ENCODE data around the gene NHS.

Gene NHS

DNA sequence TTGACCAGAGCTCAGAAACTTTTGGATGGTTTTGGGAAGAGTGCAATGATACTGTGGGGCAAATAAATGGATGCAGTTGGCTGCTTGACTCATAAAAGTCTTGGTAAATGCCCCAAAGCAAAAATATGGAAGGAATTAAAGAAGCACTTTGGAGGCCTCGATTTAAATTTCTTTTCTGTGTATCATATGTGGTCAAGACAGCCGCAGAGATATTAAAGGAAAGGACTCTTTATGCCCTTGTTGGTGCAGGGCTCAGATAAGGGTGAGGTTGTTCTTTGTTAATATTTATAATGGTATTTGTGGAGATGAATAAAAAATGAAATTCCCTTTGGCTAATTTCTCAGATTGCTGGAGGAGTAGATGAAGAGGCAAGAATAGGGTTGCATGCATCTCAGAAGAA, 90.2 kb downstream of the NHS start:
- TF ChIP-seq FOXP2 (optimal IDR thresholded peaks at IDR 0.05; ENCODE audit: borderline replicate concordance, extremely low read depth, extremely low read length, insufficient read depth), result no peak
- TF ChIP-seq TAF1 (IDR thresholded peaks at IDR 0.05; ENCODE audit: borderline replicate concordance, insufficient read depth, low read length), result no peak
- TF ChIP-seq SIN3A (IDR thresholded peaks at IDR 0.05; ENCODE audit: borderline replicate concordance, insufficient read depth, low read length), result no peak
- no peak for TF ChIP-seq POLR2AphosphoS5 (IDR thresholded peaks at IDR 0.05; ENCODE audit: low read depth, low read length)
- TF ChIP-seq, protein P1, sequence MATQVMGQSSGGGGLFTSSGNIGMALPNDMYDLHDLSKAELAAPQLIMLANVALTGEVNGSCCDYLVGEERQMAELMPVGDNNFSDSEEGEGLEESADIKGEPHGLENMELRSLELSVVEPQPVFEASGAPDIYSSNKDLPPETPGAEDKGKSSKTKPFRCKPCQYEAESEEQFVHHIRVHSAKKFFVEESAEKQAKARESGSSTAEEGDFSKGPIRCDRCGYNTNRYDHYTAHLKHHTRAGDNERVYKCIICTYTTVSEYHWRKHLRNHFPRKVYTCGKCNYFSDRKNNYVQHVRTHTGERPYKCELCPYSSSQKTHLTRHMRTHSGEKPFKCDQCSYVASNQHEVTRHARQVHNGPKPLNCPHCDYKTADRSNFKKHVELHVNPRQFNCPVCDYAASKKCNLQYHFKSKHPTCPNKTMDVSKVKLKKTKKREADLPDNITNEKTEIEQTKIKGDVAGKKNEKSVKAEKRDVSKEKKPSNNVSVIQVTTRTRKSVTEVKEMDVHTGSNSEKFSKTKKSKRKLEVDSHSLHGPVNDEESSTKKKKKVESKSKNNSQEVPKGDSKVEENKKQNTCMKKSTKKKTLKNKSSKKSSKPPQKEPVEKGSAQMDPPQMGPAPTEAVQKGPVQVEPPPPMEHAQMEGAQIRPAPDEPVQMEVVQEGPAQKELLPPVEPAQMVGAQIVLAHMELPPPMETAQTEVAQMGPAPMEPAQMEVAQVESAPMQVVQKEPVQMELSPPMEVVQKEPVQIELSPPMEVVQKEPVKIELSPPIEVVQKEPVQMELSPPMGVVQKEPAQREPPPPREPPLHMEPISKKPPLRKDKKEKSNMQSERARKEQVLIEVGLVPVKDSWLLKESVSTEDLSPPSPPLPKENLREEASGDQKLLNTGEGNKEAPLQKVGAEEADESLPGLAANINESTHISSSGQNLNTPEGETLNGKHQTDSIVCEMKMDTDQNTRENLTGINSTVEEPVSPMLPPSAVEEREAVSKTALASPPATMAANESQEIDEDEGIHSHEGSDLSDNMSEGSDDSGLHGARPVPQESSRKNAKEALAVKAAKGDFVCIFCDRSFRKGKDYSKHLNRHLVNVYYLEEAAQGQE (IDR thresholded peaks at IDR 0.05; ENCODE audit: insufficient read depth in 1 of 2, low read depth in 2 of 2, low read length in 2 of 2), result no peak

DNA sequence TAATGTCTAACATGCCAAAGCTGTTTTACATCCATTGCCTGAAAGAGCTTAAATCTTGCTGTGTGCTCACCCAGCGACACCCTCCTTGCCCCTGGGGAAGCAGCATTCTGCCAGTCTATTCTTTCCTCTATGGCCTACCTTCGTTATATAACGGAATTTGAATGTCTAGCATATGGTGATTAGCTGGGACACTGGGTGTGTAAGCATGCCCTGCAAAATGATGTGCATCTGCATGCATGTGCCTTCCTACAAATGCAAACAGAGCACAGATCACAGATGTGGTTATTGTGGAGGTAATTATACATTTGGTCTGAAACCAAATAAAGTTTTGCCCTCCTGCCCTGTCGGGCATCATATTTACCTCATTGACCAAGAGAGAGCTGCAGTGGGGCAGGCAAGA, 90.8 kb downstream of the NHS start:
- TF ChIP-seq TAF1 (IDR thresholded peaks at IDR 0.05; ENCODE audit: borderline replicate concordance, insufficient read depth, low read length) (no peak), SIN3A (IDR thresholded peaks at IDR 0.05; ENCODE audit: borderline replicate concordance, insufficient read depth, low read length) (no peak), POLR2AphosphoS5 (IDR thresholded peaks at IDR 0.05; ENCODE audit: low read depth, low read length) (no peak), FOXP2 (optimal IDR thresholded peaks at IDR 0.05; ENCODE audit: borderline replicate concordance, extremely low read depth, extremely low read length, insufficient read depth) (no peak)
- TF ChIP-seq, protein P1 (IDR thresholded peaks at IDR 0.05; ENCODE audit: insufficient read depth in 1 of 2, low read depth in 2 of 2, low read length in 2 of 2), result no peak

DNA sequence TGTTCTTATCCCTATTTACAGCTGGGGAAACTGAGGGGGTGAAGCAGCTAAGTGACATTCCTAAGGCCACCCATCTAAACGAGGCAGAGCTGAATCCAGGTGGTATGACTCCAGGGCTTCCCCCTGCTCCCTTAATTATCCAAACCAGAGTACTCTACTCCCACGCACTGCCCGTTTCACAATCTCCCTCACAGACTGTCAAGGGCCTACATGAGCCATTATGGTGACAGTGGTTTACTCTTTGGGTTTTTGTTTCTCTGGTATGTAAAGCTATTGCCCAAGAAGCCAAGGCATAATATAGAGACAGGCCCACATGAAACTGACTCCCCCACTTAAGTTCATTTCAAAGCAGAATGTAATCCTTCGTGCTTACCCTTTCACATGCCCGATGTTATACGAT, 95.1 kb downstream of the NHS start:
- no peak for TF ChIP-seq FOXP2 (optimal IDR thresholded peaks at IDR 0.05; ENCODE audit: borderline replicate concordance, extremely low read depth, extremely low read length, insufficient read depth)
- no peak for TF ChIP-seq TAF1 (IDR thresholded peaks at IDR 0.05; ENCODE audit: borderline replicate concordance, insufficient read depth, low read length)
- no peak for TF ChIP-seq POLR2AphosphoS5 (IDR thresholded peaks at IDR 0.05; ENCODE audit: low read depth, low read length)
- TF ChIP-seq, protein P1 (IDR thresholded peaks at IDR 0.05; ENCODE audit: insufficient read depth in 1 of 2, low read depth in 2 of 2, low read length in 2 of 2), result no peak
- TF ChIP-seq SIN3A (IDR thresholded peaks at IDR 0.05; ENCODE audit: borderline replicate concordance, insufficient read depth, low read length), result no peak

DNA sequence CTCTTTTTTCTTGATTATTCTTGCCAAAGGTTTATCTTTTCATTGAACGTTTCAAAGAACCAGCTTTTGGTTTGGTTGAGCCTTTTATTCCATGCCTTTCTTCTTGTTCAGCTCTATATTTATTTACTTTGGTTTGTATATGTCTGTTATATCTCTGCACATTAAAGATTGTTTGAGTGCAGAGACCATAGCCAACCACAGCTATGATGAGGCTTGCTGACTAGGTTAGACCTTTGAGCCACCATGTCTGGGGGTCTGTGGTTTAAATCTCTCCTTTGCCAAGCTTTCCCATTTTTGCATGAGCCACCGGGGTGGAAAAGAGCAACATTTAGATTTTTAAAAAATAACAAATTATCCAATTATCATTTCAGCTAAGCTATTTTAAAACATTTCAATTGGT, 96.1 kb downstream of the NHS start:
- TF ChIP-seq FOXP2 (optimal IDR thresholded peaks at IDR 0.05; ENCODE audit: borderline replicate concordance, extremely low read depth, extremely low read length, insufficient read depth) (no peak), SIN3A (IDR thresholded peaks at IDR 0.05; ENCODE audit: borderline replicate concordance, insufficient read depth, low read length) (no peak), POLR2AphosphoS5 (IDR thresholded peaks at IDR 0.05; ENCODE audit: low read depth, low read length) (no peak), TAF1 (IDR thresholded peaks at IDR 0.05; ENCODE audit: borderline replicate concordance, insufficient read depth, low read length) (no peak)
- TF ChIP-seq, protein P1 (IDR thresholded peaks at IDR 0.05; ENCODE audit: insufficient read depth in 1 of 2, low read depth in 2 of 2, low read length in 2 of 2), result no peak

DNA sequence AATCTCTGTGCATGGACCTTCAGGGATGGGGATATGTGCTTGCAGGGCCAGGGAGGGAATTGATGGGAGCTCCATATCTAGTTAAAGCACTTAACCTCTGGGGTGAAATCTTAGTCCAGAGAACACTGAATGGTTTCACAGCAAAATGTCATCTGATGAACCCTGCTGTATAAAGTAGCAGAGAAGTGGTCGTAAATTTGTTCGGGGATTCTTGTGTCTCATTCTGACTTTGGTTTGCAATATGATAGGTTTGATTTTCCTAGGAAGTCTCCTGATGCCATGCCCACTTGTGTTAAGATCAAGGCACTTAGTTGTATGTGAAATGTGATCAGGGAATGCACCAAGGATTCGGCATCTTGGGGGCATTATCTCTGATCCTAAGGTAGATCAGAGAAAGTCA, 96.9 kb downstream of the NHS start:
- TF ChIP-seq FOXP2 (optimal IDR thresholded peaks at IDR 0.05; ENCODE audit: borderline replicate concordance, extremely low read depth, extremely low read length, insufficient read depth) (no peak), TAF1 (IDR thresholded peaks at IDR 0.05; ENCODE audit: borderline replicate concordance, insufficient read depth, low read length) (no peak), SIN3A (IDR thresholded peaks at IDR 0.05; ENCODE audit: borderline replicate concordance, insufficient read depth, low read length) (no peak), POLR2AphosphoS5 (IDR thresholded peaks at IDR 0.05; ENCODE audit: low read depth, low read length) (no peak)
- TF ChIP-seq, protein P1 (IDR thresholded peaks at IDR 0.05; ENCODE audit: insufficient read depth in 1 of 2, low read depth in 2 of 2, low read length in 2 of 2), result no peak

All from PFSK-1 (cell line).